Ramos (cell line): ENCODE results near the gene PIK3R1.
"Not testable (repeated sequence)": the region's sequence is repeated elsewhere in the genome, so short reads cannot be mapped to it uniquely, and the experiment has no call there.

Experiments
- in situ Hi-C: fragments of 300-500 bp; cut with MboI; formaldehyde crosslinking; loops from one replicate; pipeline ENCODE4 v1.14.3; 2022; ENCODE audit warnings: low sequenced_read_pairs; ENCODE audit not compliant: unreplicated experiment

The PIK3R1 gene

DNA sequence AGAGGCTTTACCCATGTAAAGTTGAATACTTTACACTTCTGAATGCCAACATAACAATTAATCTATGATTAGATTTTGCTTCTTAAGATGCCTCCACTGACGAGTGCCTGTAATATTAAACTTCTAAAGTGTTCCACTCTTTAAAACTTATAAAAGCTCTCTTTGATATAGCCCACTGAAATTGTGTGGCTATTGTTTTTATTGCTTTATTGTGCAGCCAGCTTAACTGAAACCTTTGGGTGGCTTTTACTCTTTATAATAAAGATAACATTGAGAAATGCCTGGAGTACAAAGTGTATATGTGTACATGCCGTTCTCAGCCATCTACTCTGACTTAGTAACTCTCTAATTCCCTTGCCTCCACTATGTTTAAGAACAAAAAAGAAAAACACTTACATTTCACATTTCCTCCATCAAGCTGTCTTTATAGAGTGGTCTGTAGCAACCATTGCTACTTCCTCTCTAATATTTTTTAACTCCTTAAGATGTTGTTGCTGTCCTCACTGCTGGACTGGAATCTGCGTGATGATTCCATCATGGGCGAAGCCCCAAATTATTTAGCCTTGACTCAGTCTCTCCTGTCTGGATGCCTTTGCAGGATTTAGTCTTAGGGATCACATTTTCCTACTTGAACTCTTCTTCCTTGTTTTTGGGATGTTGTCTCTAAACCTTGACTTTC, 9.1 kb downstream of the PIK3R1 start:
- in situ Hi-C loops: no loop called here

DNA sequence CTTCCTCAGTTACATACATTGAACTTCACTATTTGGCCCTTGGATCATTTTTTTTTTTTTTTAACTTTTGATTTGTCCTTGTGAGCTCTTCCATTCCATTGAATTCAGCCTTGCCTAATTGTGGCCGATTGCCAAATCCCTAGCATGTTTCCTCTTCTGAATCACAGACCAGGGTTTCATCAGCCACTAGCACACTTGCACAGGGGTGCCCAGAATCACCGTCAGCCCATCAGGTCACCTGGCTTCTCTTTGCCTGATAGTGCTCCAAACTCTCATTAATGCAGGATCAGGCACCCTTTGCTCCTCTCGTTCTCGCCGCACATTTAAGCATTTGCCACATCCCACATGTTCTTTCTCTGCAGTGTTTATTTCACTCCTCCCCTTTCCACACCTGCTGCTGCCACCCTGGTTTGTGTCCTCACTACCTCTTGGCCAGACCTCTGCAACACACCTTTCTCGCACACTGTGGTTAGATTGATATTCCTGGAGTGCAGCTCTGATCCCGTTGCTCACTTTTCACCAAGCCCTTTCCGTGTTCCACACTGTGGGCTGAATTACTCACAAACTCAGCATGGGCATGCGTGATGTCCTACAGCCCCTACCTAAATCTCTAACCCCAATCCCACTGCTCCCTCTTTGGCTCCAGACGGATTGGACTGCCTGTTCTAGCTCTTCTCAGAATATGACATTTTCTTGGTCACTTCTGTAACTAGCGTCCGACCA, 9.8 kb downstream of the PIK3R1 start:
- in situ Hi-C loops: no loop called here

DNA sequence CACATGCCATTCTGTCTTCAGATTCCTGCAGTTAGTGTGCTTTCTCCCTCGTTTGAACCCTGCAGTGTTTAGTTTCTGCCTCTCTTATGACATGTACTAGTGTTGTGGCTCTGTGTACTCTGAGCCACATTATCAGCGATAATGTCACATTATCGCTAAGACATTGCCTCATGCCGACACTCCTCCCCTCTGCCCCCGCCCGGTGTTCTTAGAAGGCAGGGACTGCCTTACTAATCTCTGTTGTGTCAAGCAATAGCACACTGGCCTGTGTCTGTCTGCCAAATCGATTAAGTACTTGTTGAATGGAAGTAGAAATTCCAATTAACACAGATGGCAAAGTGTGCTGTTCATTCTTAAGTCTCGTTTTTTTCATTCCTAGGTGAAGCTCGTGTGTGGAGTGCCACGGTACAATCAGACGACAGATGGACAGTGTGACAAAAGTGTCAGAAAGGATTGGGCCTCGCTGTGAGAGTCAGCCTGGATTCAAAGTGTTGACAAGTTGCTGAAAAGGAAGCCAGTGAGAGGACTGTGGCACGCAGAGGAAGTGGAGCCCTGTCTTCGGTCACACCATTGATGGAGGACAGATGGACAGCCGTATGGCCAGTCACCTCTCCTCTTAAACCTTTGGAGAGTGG, 10.5 kb downstream of the PIK3R1 start:
- in situ Hi-C loops: no loop called here

DNA sequence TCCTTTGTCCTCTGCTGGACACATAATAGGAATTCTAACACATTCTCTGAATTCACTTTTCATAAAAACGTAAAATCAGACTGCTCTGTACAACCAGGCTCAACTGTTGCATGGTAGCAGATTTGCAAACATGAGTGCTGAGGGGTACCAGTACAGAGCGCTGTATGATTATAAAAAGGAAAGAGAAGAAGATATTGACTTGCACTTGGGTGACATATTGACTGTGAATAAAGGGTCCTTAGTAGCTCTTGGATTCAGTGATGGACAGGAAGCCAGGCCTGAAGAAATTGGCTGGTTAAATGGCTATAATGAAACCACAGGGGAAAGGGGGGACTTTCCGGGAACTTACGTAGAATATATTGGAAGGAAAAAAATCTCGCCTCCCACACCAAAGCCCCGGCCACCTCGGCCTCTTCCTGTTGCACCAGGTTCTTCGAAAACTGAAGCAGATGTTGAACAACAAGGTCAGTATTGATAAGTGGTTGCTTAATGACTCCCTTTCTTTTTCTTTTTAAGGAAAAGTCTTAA, 11.1 kb downstream of the PIK3R1 start:
- in situ Hi-C loops: no loop called here

DNA sequence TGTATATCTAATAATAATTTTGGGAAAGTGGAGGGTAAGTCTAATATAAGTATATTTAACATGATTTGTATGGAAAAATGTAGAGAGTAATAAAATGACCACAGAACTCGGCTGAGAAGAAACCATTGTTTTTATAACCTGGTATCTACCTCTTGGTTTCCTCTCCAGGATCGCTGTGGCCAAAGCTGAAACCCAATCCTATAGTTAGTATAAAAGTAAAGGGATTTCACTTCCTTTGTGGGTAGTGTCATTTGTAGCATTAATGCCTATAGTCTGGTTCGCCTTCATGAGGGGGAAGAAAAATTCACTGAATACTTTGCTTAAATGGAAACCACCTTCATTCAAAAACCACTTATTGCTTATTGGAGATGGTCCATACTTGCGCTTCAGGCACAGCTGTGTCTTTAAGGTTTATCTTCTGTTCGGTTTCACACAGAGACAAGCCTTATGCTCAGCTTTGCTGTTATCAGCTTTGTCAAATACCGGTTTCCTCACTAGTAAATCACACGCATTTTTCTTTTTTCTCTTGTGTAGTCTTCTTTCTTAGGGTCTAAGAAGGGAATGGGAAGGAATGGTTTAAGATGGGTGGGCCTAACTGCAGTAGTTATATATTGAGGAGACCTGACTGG, 12.1 kb downstream of the PIK3R1 start:
- in situ Hi-C loops: no loop called here

DNA sequence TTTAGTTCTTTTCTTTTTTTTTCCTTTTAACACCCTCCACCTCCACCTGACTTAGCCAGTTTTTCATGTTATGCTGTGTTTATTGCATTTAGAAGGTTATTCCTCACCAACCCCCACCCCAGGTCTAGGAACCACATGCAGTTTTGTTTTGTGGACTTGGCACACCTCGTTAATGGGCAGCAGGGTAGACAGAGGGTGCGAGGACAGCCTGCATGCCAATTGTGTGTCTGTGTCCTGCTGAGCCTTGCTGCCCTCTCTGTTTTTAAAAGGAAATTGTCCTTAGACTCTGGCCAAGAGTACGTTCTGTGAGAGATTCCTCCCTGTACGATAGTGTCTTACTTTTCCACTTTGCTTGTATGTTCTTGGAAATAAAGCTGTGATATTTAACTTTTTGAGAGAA, 13.9 kb downstream of the PIK3R1 start:
- in situ Hi-C loops: no loop called here

DNA sequence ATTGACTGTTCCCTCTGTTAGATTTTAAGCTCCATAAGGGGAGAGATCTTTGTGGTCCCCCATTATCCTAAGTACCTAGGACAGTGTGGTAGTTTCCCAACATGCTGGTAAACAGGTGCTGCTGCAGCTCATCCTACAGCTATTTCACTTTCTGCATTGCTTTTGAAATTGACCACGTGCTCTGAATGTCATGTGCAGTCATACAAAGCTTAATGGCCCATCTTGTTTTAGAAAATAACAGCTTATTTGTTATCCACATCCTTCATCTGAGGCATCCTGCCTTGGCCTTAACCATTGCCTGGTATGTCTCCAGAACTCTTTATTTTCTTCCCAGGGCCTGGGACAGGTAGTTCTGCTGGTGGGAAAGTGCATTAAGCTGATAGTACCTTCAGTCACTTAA, 14.7 kb downstream of the PIK3R1 start:
- in situ Hi-C loops: no loop called here

DNA sequence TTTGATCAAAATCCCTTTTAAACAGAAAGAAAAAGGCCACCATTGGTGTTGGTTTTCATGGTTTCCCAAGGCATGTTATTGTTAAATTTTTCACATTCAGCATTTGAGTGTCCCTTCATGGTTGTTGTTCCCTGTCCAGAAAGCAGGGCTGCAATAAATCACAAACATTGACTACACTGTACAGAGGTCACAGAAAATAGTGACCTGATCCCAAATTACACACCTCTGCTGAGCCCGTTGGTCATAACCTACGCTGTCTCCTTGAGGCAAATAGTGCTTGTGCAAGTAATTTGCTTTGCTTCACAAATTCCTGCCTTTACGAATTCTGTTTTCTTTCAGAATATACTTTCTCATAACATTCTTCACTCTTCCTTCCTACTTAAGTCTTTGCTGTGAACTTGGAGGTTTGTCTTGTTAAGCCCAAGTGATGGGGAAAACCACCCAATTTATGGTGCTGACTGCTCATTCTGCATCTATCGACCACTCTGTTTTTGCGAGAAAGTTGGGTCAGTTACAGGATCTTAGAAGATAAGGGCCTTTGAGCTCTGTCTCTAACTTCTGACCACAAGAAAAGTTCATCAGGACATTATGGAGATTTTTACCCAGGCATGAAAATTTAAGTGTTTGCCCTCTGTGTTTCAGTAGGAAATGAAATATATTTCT, 16.0 kb downstream of the PIK3R1 start:
- in situ Hi-C loops: no loop called here

DNA sequence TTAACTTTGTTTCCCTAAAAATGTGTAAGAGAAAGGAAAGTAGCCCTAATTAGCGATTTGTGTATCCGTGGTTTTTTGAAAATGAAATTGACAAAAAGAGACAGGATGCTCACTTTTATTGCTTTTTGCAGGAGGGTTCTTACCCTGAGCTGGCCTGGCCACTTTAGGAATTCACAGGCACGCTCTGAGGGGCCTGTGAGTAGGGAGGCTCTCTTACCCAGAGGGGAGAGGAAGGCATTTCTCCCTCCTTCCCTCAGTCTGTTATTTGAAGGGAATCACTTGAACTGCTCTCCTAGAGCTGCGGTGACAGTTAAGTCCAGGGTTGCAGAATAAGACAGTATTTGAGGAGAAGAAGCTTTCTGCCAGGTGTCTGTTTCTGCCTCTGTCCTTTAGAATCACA, 16.7 kb downstream of the PIK3R1 start:
- in situ Hi-C loops: no loop called here

DNA sequence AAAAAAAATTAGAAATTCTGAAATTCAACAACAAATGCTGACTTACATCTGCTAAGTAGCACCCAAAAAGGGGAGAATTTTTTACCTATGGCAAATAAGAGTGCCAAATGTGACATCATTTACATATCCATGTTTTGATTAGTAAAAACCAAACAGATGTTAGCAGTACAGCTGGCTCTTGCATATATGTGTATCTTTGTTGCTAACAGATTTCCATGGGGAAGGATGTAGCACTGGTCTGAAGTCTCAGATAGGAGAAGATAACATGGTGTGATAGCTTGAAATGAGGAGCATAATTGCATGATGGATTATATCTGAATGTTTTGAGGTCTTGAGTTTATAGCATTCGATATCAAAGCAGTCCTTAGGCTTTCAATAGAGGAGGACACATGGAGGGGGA, 17.5 kb downstream of the PIK3R1 start:
- in situ Hi-C loops: no loop called here

DNA sequence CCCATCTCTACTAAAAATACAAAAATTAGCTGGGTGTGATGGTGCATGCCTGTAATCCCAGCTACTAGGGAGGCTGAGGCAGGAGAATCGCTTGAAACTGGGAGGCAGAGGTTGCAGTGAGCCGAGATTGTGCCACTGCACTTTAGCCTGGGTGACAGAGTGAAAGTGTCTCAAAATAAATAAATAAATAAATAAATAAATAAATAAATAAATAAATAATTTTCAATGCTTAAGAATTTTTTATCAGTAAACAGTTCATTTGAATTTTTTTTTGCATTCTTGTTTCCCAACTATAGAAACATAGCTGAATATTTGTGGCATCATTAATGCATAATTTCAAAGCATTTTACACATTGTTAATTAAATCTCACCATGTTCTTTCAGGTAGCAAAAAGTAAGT, 19.7 kb downstream of the PIK3R1 start:
- in situ Hi-C loops: not testable (repeated sequence)

DNA sequence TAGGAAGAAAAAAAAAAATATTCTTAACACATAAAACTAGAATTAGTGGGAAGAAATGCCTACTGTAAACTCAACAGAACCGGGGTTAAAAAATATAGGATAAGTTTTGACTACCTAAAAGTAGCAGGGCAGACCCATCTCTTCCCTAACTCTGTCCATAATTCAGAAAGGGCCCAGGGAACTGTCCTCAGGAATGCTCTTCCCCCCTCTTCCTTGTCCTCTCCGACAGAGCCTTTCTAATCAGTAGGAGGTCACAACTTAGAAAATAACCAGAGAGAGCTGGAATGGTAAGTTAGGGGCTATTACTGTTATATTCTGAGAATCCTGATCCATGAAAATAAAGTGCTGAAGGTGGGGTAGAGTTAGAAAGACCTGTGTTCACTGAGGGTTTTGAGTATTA, 22.2 kb downstream of the PIK3R1 start:
- in situ Hi-C loops: no loop called here

DNA sequence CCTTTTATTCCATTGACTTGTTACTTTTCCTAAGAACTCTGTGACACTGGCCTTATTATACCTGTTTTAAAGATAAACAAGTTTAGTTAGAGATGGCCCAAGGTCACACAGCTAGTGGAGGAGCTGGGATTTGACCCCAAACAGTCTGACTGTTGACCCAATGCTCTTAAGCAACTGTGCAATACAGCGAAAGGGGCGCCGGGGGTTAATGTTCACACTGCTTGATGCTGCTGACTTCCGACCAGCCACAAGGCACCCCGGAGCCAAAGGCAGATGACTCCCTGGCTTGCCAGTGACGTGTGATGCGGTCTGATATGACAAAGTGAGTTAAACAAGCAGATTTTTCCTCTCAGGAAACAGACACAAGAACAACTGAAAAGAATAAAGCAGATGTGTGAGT, 23.9 kb downstream of the PIK3R1 start:
- in situ Hi-C loops: no loop called here

DNA sequence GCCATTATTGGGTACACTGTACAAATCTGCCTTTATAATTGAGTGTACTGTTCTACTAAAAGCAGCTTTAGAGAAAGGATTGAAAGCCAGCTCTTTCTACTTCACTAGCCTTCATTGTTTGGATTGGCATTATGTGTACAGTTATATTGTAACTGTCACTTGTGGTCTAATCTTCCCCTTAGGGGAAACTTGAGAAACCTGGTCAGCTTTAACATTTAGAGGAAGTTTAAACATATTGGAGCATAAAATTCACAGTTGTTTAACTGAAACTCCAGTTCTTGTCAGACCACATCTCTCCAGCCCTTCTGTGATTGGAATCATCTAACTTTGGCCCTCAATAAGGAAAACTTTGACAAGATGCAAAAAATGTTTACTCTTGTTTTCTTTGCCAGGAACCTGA, 24.6 kb downstream of the PIK3R1 start:
- in situ Hi-C loops: no loop called here

DNA sequence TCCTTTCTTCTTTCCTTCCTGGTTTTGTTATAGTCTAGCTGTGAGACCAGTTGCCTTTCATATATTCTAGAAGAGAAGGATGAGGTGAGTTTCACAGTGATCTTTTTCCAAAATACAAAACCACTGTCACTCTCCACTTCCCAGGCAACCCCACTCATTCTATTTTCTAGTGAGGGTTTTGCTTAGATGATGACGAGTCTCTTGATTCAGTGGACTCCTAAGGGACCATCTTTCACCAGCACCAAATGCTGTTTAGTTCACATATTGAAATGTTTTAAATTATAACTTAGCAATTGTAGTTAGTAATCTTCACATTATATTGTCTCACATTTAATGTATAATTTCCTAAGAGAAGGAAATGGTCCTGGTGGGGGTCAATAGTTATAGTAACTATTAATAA, 25.2 kb downstream of the PIK3R1 start:
- in situ Hi-C loops: no loop called here

DNA sequence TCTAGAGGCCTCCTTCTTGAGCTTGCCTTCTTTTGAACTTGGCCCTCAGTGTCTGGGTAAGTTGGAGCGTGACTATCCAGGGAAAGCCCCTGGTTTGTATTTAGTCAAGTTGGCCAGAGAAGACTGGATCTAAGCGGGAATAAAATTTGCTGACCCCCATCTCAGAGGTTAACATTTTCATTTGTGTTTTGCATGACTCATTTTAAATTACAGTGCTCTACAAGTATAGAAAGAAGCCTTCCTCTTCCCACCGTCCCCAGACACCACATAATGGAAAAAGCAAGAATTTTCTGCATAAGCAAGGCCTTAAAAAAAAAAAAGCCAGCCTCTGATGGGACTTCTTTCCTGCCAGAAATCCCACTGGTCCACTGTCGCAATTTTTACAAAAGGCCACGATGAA, 27.2 kb downstream of the PIK3R1 start:
- in situ Hi-C loops: no loop called here

DNA sequence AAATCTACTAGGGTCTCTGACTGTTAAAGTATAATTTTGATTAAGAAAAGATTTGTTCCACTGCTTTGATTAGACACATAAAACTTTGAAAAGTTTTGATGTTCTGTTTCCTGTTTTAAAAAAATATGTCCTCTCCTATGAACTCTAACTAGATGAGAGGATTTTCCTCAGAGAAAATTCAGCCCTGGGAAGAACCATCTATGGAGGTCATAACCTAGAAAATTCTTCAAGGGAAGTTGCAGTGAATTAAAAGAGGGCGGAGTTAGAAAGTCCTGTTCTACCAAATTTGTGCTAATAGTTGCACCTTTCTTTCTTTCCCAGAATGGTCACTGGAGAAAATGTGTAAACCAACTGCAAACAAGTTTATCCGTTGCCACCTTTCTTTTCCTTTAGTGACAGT, 27.7 kb downstream of the PIK3R1 start:
- in situ Hi-C loops: no loop called here

DNA sequence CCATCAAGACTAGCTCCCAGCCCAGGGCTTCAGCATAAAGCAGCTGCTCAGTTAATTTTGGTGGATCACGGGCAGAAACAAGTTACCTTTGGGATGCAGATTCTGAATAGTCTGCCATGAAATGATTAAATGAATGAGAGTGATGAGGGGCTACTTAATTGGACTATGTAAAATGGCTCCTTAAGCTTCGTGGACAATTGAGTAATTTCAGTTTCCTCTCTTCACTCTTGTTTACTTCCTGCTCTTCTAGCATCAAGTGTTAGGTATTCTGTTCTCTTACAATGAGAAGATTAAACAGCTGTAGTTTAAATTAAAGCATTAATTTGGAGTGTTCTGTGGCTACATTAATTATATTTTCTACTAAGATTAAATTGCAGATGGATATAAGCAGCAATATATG, 28.1 kb downstream of the PIK3R1 start:
- in situ Hi-C loops: no loop called here

DNA sequence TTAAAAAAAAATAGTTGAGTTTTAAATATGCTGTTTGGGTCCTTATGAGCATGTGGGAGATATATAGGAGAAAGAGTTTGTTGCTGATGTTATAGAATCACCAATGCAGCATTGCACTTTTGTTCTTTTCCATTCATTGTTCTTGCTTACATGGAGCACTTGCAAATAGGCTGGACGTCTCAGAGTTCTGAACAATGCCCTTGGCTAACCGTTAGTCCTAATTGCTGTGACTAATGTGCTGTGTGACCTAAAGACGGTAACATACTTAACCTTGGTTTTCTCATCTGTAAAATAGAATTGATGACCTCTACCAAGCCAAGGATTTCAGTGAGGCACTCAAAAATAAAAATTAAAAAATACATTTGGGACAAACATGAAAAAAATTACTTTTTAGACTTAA, 29.8 kb downstream of the PIK3R1 start:
- in situ Hi-C loops: no loop called here

DNA sequence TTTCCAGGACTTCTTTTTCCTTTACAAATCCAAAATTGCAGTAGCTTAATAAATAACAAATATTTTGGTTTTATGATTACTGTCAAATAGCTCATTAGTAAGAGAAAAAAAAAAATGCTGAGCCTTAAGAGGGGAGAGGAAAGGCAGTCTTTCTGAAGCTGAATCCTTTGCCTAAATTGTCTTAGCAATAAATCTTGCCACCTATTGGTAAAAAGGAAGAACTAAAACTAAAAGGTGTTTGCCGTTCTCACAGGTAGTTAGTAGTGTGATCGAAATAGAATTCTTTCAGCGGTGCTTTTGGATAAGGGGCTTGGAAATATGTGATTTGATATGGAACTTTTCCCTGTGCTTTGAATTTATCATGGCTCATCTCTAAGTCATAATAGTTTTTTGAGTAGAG, 31.2 kb downstream of the PIK3R1 start:
- in situ Hi-C loops: no loop called here

DNA sequence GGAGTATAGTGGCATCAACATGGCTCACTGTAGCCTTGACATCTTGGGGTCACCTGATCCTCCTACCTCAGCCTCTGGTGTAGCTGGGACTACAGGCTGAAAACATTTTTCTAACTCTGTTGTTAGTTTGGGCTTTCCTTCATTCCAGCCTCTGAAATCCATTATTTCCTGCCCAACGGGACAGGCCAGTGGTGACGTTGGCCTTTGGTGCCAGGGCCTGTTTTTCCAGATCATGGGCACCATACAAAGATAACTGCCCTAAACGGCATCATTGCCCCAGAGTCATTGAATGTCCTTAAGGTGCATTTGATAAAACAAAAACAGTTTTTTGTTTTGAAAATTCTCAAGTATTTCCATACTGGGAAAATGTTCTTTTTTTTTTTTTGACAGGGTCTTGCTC, 32.1 kb downstream of the PIK3R1 start:
- in situ Hi-C loops: no loop called here
